T-helper 9 cell (primary cell): ENCODE results near the gene CCDC116.
"Not testable (repeated sequence)": the region's sequence is repeated elsewhere in the genome, so short reads cannot be mapped to it uniquely, and the experiment has no call there.

Source experiments
- DNase-seq: peaks from one replicate; pipeline ENCODE4 v3.0.0-alpha.2; 2020

The CCDC116 gene

GRCh38 chr22:21632931-21633330 lies 371 bp downstream of the CCDC116 start:
- no peak for DNase-seq

DNA sequence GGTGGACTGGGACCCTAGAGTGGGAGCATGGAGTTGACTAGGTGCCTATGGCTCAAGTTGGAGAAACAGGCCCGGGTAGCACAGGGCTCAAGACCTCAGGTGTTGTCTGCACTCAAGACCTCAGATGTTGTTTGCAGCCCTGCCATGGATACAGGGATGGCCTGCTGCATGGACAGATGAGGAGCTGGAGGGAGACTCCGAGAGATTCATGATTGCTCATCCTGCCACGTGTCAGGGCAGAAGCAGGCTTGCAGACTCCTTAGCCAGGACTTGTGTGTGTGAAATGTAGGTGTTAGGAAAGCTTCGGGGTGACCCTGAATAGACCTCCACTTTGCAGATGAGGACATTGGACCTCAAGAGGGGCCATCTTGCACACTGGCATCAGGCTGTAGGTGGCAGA lies 921 bp downstream of the CCDC116 start:
- no peak for DNase-seq

DNA sequence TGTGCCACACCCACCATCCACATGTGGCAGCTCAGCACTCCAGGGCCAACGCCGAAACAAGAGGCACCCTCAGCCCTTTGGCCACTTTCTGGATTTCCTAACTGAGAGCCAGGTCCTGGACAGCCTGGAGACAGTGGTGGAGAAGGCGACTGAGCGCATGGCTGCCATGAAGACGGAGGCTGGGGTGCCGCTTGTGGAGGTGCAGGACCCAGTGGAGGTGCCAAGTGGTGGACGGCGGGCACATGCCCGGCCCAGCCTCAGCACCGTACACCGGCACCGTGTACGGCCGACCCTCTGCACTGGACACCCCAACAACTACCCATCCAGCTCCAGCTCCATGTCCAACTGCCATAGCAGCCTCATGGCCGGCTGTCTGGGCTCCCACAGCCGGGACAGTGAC lies 1.5 kb downstream of the CCDC116 start:
- DNase-seq: no peak

- no peak for DNase-seq
Measured at GRCh38 chr22:21634844-21635243, 2.3 kb downstream of the CCDC116 start.

GRCh38 chr22:21635771-21636510 lies 3.4 kb downstream of the CCDC116 start:
- no peak for DNase-seq

DNA sequence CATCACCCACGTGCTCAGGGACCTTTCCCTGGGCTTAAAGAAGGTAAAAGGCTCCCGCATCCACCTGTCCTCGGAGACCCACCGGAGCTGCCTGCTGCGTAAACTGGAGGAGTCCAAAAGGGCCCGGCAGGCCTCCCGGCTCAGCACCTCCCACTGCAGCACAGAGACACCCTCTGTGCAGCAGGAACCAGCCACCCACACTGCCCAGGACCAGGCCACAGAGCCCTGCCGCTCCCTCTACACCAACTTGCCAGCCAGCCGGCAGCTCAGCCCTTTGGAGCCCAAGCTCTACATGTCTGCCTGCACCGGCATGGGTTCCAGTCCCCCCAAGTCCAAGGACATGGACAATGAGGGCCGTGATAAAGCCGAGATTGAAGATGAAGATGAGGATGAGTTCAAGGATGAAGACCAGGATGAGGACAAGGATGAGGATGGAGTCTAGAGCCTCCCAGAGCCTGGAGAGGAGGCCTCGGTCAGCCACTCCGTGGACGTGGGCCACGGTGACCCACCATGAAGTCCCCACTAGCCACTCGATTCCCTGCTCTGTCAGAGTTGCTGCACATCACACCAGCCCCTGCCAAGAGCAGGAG lies 4.2 kb downstream of the CCDC116 start:
- DNase-seq: no peak

DNA sequence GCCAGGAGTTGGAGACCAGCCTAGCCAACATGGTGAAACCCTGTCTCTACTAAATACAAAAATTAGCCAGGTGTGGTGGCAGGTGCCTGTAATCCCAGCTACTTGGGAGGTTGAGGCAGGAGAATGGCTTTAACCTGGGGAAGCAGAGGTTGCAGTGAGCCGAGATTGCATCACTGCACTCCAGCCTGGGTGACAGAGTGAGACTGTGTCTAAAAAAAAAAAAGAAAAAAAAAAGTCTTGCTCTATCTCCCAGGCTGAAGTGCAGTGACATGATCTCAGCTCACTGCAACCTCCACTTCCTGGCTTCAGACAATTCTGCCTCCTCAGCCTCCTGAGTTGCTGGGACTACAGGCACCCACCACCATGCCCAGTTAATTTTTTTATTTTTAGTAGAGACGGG lies 4.9 kb downstream of the CCDC116 start:
- not testable (repeated sequence) for DNase-seq

- no peak for DNase-seq
Measured at GRCh38 chr22:21639359-21639758, 6.8 kb downstream of the CCDC116 start.

- no peak for DNase-seq
Measured at GRCh38 chr22:21640810-21641209, 8.2 kb downstream of the CCDC116 start.

DNA sequence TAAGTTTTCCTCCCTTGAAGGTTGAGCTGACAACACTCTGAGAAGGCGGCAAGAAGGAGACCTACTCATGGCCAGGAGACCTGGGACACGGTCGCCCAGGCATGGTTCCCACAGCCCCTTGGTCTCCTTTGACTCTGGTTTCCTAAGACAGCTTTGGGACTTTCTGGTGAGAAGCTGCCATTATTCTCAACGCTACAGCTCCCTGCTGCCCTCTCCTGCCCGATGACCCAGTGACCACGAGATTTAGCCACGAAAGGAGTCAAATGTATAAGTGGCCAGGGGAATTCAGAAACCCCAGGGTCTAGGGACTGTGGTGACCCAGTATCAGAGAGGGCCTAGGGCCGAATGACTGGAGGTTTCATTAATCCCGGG lies 8.8 kb downstream of the CCDC116 start:
- DNase-seq: no peak

DNA sequence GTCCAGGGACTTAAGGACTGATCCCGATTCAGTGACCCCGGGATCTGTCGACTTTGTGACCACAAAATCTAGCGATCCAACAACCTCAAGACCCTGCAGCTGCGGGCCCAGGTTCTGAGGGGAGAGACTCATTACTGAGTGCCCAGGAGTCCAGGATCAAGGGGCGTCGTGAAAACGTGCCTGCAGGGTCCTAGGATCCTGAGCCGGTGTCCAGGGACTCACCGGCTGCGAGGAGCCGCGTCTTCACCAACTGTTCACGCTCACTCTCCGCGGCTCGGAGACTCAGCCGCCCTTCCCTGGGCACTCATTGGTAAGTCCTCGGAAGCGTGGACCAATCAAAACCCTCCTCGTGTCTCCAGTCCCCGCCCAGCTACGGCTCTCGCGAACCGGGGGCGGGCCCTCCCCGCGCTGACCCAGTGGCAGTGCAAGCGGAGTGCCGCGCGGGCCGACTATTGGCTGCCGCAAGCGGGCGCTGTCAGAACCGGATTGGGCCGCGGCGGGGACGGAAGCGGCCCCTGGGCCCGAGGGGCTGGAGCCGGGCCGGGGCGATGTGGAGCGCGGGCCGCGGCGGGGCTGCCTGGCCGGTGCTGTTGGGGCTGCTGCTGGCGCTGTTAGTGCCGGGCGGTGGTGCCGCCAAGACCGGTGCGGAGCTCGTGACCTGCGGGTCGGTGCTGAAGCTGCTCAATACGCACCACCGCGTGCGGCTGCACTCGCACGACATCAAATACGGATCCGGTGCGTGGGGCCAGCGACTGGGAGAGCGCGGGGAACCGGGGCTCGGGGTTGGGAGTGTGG lies 9.4 kb downstream of the CCDC116 start, which contains the start of gene SDF2L1:
Gene SDF2L1, plus strand, starts transcription at position 514 of the 795 bp plus-strand sequence. Its CDS starts 35 bp downstream, at position 549.
- DNase-seq: peak; percentile 96

- DNase-seq: peak; percentile 36
Measured at GRCh38 chr22:21642584-21643448, 10.3 kb downstream of the CCDC116 start.

DNA sequence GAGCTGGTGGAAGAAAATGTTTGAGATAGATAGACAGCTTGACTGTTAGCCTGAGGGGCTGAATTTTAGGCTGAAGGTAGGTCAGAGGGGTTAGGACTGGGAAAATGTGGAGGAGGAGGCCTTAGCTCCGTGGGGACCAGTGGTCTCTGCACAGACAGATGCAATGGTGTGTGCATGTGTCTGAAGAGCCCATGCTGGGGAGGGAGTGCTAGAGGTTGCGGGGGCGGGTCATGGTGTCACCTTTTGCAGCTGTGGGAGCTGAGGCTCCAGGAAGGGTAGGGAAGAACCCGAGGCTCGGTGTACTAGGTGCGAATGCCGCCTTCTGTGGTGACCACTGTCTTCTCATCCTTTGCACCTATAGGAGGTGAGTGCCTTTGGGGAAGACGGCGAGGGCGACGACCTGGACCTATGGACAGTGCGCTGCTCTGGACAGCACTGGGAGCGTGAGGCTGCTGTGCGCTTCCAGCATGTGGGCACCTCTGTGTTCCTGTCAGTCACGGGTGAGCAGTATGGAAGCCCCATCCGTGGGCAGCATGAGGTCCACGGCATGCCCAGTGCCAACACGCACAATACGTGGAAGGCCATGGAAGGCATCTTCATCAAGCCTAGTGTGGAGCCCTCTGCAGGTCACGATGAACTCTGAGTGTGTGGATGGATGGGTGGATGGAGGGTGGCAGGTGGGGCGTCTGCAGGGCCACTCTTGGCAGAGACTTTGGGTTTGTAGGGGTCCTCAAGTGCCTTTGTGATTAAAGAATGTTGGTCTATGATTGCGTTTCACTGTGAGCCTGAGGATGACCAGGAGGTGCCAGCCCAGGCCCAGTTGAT lies 11.2 kb downstream of the CCDC116 start:
- no peak for DNase-seq

- DNase-seq: not testable (repeated sequence)
Measured at GRCh38 chr22:21645513-21645912, 13.0 kb downstream of the CCDC116 start.

- DNase-seq: peak; percentile 67
Measured at GRCh38 chr22:21646608-21647590, 14.3 kb downstream of the CCDC116 start.

GRCh38 chr22:21650280-21650679 lies 17.7 kb downstream of the CCDC116 start:
- DNase-seq: no peak

GRCh38 chr22:21650823-21651520 lies 18.4 kb downstream of the CCDC116 start:
- DNase-seq: no peak

- no peak for DNase-seq
Measured at GRCh38 chr22:21651521-21652009, 19.0 kb downstream of the CCDC116 start.

GRCh38 chr22:21652010-21652546 lies 19.5 kb downstream of the CCDC116 start:
- peak; percentile 73 for DNase-seq
